COR-L47 (cell line): ENCODE measurements around the gene DDX27.
A peak's percentile ranks its signal among the peaks of the same experiment; 100 is the strongest.

Experiments
- DNase-seq: peaks from one replicate; lab custom pipeline; 2025; lab: John Stamatoyannopoulos, UW

DDX27 gene

GRCh38 chr20:49248879-49249665, 29.9 kb downstream of the DDX27 start:
- no peak for DNase-seq

- no peak for DNase-seq
Measured at GRCh38 chr20:49252556-49253350, 33.5 kb downstream of the DDX27 start.

GRCh38 chr20:49256261-49256660, 37.0 kb downstream of the DDX27 start:
- no peak for DNase-seq

- DNase-seq = no peak
Measured at GRCh38 chr20:49259284-49259683, 40.1 kb downstream of the DDX27 start.

- no peak for DNase-seq
Measured at GRCh38 chr20:49259799-49260198, 40.6 kb downstream of the DDX27 start.

- no peak for DNase-seq
Measured at GRCh38 chr20:49260218-49260617, 41.0 kb downstream of the DDX27 start.

- no peak for DNase-seq
Measured at GRCh38 chr20:49261173-49261572, 42.0 kb downstream of the DDX27 start.

- DNase-seq = no peak
Measured at GRCh38 chr20:49262444-49262843, 43.2 kb downstream of the DDX27 start.

- DNase-seq = no peak
Measured at GRCh38 chr20:49267327-49267726, 48.1 kb downstream of the DDX27 start.

- no peak for DNase-seq
Measured at GRCh38 chr20:49268600-49269365, 49.6 kb downstream of the DDX27 start.

- no peak for DNase-seq
Measured at GRCh38 chr20:49270177-49270576, 51.0 kb downstream of the DDX27 start.

GRCh38 chr20:49270736-49271135, 51.5 kb downstream of the DDX27 start:
- DNase-seq = no peak

GRCh38 chr20:49272654-49273053, 53.4 kb downstream of the DDX27 start:
- no peak for DNase-seq

- no peak for DNase-seq
Measured at GRCh38 chr20:49273696-49274277, 54.6 kb downstream of the DDX27 start.

- DNase-seq = no peak
Measured at GRCh38 chr20:49275216-49275615, 56.0 kb downstream of the DDX27 start.

GRCh38 chr20:49275636-49276035, 56.4 kb downstream of the DDX27 start:
- DNase-seq = no peak

- peak; percentile 81 for DNase-seq
Measured at GRCh38 chr20:49276161-49276960, 57.1 kb downstream of the DDX27 start.

- no peak for DNase-seq
Measured at GRCh38 chr20:49276961-49277785, 58.0 kb downstream of the DDX27 start.

- no peak for DNase-seq
Measured at GRCh38 chr20:49277786-49278035, 58.5 kb downstream of the DDX27 start.

GRCh38 chr20:49278036-49278817, 59.0 kb downstream of the DDX27 start, which contains the start of gene ZNFX1:
TSS of gene ZNFX1 (minus strand) at chr20:49278057. CDS start at chr20:49275839, 2,218 bp downstream.
- DNase-seq = peak; percentile 98
